ENCODE measurements around the gene LAMA2. TPM values are rescaled to one million over a fixed set of nuclear protein-coding genes. Genes with fewer than 3 reads are reported as not detected.

Gene LAMA2
- polyA plus RNA-seq, 3 donors, result not detected

DNA sequence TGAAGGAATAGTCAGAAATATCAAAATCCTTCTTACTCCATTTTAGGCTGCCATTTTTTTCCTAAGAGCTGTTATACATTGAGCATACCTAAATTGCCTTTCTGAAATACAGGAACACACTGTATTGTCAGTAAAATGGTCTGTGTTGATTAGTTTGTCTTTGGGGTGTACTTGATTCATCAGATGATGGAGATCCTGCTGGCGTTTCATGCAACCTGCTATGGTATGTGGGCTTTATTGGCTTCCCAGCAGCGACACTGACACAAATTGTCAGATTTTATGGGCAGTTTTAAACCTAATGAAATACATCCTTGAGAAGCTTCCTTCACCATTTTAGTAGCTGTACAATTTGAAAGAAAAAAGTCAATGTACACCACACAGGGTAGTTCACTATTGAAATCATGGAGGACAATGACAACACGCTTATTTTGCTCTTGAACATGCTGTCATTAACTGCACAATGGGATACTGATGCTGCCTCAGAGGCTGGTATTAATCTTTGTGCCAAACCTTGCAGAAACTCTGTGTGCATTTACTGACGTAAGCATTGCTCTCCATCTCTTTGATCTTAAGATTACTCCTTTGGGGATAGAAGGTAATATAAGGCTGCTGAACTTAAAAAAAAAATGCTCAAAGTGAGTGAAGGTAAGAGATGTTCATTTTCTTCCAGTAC is 124.9 kb downstream of the LAMA2 start:
- DNase-seq, result no peak
- WGBS (ENCODE audit: insufficient coverage), result 100% methylated on average over 1 of the region's 4 CpGs
- H3K4me1 ChIP-seq (ENCODE audit: control insufficient read depth in 1 of 2, insufficient read depth in 2 of 2, low read length in 2 of 2), result no peaks in the 10 kb centered on the region
- H2AFZ ChIP-seq (ENCODE audit: insufficient read depth, low read depth, low read length, poor library complexity, severe bottlenecking), result no peak overlapping the region
- no peaks in the 10 kb centered on the region for H3K9me3 ChIP-seq (replicated peaks in 1 of 2; ENCODE audit: control insufficient read depth in 1 of 2, insufficient read depth in 1 of 2, low read length in 2 of 2)
- Mint-ChIP-seq H3K27ac (no peak overlapping the region), H3K4me1 (no peaks in the 10 kb centered on the region), H3K9me3 (peaks cover 0 to 2% (median 0%) of the 10 kb centered on the region in 7 donors), H3K4me3 (no peak overlapping the region), H3K36me3 (no peaks in the 10 kb centered on the region), H3K27me3 (ENCODE audit: low read depth in 3 of 3) (peaks cover 0 to 1% (median 0%) of the 10 kb centered on the region in 3 donors)
- H3K27ac ChIP-seq (ENCODE audit: low read depth in 1 of 2, low read length in 2 of 2), result no peak overlapping the region
- TF ChIP-seq, protein P1, sequence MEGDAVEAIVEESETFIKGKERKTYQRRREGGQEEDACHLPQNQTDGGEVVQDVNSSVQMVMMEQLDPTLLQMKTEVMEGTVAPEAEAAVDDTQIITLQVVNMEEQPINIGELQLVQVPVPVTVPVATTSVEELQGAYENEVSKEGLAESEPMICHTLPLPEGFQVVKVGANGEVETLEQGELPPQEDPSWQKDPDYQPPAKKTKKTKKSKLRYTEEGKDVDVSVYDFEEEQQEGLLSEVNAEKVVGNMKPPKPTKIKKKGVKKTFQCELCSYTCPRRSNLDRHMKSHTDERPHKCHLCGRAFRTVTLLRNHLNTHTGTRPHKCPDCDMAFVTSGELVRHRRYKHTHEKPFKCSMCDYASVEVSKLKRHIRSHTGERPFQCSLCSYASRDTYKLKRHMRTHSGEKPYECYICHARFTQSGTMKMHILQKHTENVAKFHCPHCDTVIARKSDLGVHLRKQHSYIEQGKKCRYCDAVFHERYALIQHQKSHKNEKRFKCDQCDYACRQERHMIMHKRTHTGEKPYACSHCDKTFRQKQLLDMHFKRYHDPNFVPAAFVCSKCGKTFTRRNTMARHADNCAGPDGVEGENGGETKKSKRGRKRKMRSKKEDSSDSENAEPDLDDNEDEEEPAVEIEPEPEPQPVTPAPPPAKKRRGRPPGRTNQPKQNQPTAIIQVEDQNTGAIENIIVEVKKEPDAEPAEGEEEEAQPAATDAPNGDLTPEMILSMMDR (IDR thresholded peaks at IDR 0.05), result no peak
- no peak overlapping the region for H3K9ac ChIP-seq (ENCODE audit: insufficient read depth, low read length, poor library complexity, severe bottlenecking)
- no peak overlapping the region for H3K4me3 ChIP-seq (replicated peaks in 1 of 3; ENCODE audit: low read depth in 2 of 3, low read length in 3 of 3)
- no peaks in the 10 kb centered on the region for H3K36me3 ChIP-seq (replicated peaks in 1 of 2; ENCODE audit: control insufficient read depth in 1 of 2, insufficient read depth in 2 of 2, low read length in 2 of 2)
- H4K20me1 ChIP-seq (ENCODE audit: insufficient read depth, low read length), result no peaks in the 10 kb centered on the region
- no peaks in the 10 kb centered on the region for H3K27me3 ChIP-seq (ENCODE audit: control insufficient read depth in 2 of 2, insufficient read depth in 2 of 2, low read length in 2 of 2)
- intact Hi-C loops (cut with micrococcal nuclease), result no loop called here
- H3K79me2 ChIP-seq (ENCODE audit: insufficient read depth, low read length), result no peaks in the 10 kb centered on the region
- no peak overlapping the region for H3K4me2 ChIP-seq (replicated peaks; ENCODE audit: extremely low read depth, low read length, poor library complexity, severe bottlenecking)

DNA sequence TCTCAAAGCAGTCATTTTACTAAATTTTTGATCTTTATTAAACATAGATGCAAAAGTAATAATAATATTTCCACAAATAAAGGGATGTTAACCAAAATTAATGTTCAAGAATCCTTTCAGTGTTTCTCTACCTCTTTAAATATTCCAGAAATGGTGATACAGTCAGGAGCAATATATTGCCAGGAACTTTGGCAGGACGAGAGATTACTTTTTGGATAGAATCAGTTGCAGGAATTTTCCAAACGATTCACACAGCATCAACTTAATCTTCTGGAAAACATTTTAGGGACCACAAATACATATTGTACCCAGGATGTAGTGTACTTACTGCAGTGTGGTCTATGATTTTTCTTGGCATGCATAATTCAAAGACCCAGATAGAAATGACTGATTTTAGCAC is 125.7 kb downstream of the LAMA2 start:
- H3K4me1 ChIP-seq (ENCODE audit: control insufficient read depth in 1 of 2, insufficient read depth in 2 of 2, low read length in 2 of 2), result no peaks in the 10 kb centered on the region
- H2AFZ ChIP-seq (ENCODE audit: insufficient read depth, low read depth, low read length, poor library complexity, severe bottlenecking), result no peak overlapping the region
- no peaks in the 10 kb centered on the region for H3K9me3 ChIP-seq (replicated peaks in 1 of 2; ENCODE audit: control insufficient read depth in 1 of 2, insufficient read depth in 1 of 2, low read length in 2 of 2)
- no peaks in the 10 kb centered on the region for H4K20me1 ChIP-seq (ENCODE audit: insufficient read depth, low read length)
- intact Hi-C loops (cut with micrococcal nuclease), result no loop called here
- H3K4me2 ChIP-seq (replicated peaks; ENCODE audit: extremely low read depth, low read length, poor library complexity, severe bottlenecking), result no peak overlapping the region
- no peak overlapping the region for H3K27ac Mint-ChIP-seq
- peaks cover 0 to 1% (median 0%) of the 10 kb centered on the region in 3 donors for H3K27me3 Mint-ChIP-seq (ENCODE audit: low read depth in 3 of 3)
- H3K9ac ChIP-seq (ENCODE audit: insufficient read depth, low read length, poor library complexity, severe bottlenecking), result no peak overlapping the region
- TF ChIP-seq, protein P1 (IDR thresholded peaks at IDR 0.05), result no peak
- H3K4me1 Mint-ChIP-seq, result no peaks in the 10 kb centered on the region
- WGBS (ENCODE audit: insufficient coverage), result no CpG with 5 or more reads among the region's 2 CpGs
- H3K36me3 ChIP-seq (replicated peaks in 1 of 2; ENCODE audit: control insufficient read depth in 1 of 2, insufficient read depth in 2 of 2, low read length in 2 of 2), result no peaks in the 10 kb centered on the region
- H3K9me3 Mint-ChIP-seq, result peaks cover 0 to 2% (median 0%) of the 10 kb centered on the region in 7 donors
- no peaks in the 10 kb centered on the region for H3K36me3 Mint-ChIP-seq
- no peak overlapping the region for H3K4me3 Mint-ChIP-seq
- H3K4me3 ChIP-seq (replicated peaks in 1 of 3; ENCODE audit: low read depth in 2 of 3, low read length in 3 of 3), result no peak overlapping the region
- no peak overlapping the region for H3K27ac ChIP-seq (ENCODE audit: low read depth in 1 of 2, low read length in 2 of 2)
- DNase-seq, result no peak
- no peaks in the 10 kb centered on the region for H3K27me3 ChIP-seq (ENCODE audit: control insufficient read depth in 2 of 2, insufficient read depth in 2 of 2, low read length in 2 of 2)
- no peaks in the 10 kb centered on the region for H3K79me2 ChIP-seq (ENCODE audit: insufficient read depth, low read length)
